Lung (tissue), 12 donors: ENCODE results near the gene ZNF414. TPM values are rescaled to one million over a fixed set of nuclear protein-coding genes. Genes with fewer than 3 reads are reported as not detected.

Source experiments
- ATAC-seq: fragments of 200-7000 bp; cut with Tn5 transposase; one replicate; pipeline ENCODE4 v1.9.1; 2020; ENCODE audit warnings: moderate number of reproducible peaks; ENCODE audit not compliant: insufficient read depth, low FRiP score
- DNase-seq, 3 donors: peaks; one replicate each; pipeline ENCODE4 v3.0.0-alpha.2; 2013 to 2017
- H3K27ac ChIP-seq, 2 donors: one replicate each; pipeline ENCODE4 v1.5.1; 2013; ENCODE audit warnings: mild to moderate bottlenecking in 2 of 2, moderate library complexity in 2 of 2, control low read depth in 1 of 2, inconsistent platforms in 1 of 2, low read depth in 1 of 2, low read length in 1 of 2
- H3K27me3 ChIP-seq, 3 donors: one replicate each; pipeline ENCODE4 v1.5.1; 2013; ENCODE audit warnings: low read length in 2 of 3; ENCODE audit not compliant: control insufficient read depth in 3 of 3, insufficient read depth in 3 of 3
- H3K36me3 ChIP-seq, 4 donors: one replicate each; pipeline ENCODE4 v1.5.1; 2013; ENCODE audit warnings: low read length in 4 of 4, mild to moderate bottlenecking in 1 of 4, moderate library complexity in 1 of 4; ENCODE audit not compliant: control insufficient read depth in 4 of 4, insufficient read depth in 4 of 4
- H3K4me1 ChIP-seq, 5 donors: one replicate each; pipeline ENCODE4 v1.5.1; 2013; ENCODE audit warnings: low read length in 5 of 5, mild to moderate bottlenecking in 2 of 5, moderate library complexity in 1 of 5; ENCODE audit not compliant: control insufficient read depth in 5 of 5, insufficient read depth in 5 of 5
- H3K4me3 ChIP-seq: one replicate; pipeline ENCODE4 v1.5.1; 2013; ENCODE audit warnings: mild to moderate bottlenecking, control low read depth, moderate library complexity
- H3K9ac ChIP-seq, 2 donors: one replicate each; pipeline ENCODE4 v1.5.1; 2013; ENCODE audit warnings: low read length in 2 of 2, control low read depth in 1 of 2; ENCODE audit not compliant: insufficient read depth in 1 of 2
- H3K9me3 ChIP-seq, 4 donors: one replicate each; pipeline ENCODE4 v1.5.1; 2013; ENCODE audit warnings: low read length in 3 of 4, mild to moderate bottlenecking in 1 of 4, moderate library complexity in 1 of 4; ENCODE audit not compliant: control insufficient read depth in 4 of 4, insufficient read depth in 3 of 4
- WGBS, 2 donors: extraction: QIAGEN DNeasy Blood & Tissue Kit; methylation state at CpG; one replicate each; pipeline ENCODE4 v1.1.7; 2013; 5-methylcytosine and 5-hydroxymethylcytosine counted together
- polyA plus RNA-seq, 2 donors: library from polyadenylated mRNA; stranded (reverse); fragments of 200-250 nt; gene quantifications; one replicate each; pipeline ENCODE4 v1.2.1, GENCODE V29; 2013
- total RNA-seq, 2 donors: library from RNA; depleted of rRNA in 1 of 2; stranded (reverse); fragments of >200 nt in 1 of 2; gene quantifications; one replicate each; pipeline ENCODE4 v1.2.1, GENCODE V29; 2014 to 2021
- TF ChIP-seq, protein P1 (sequence below): IDR thresholded peaks from 2 replicates; pipeline ENCODE4 v1.5.1; 2012; ENCODE audit warnings: mild to moderate bottlenecking; ENCODE audit errors: control extremely low read depth, extremely low read depth
- donor health status: control.
- donor health status: control.
- donor health status: Bipolar disorder and iron deficiency.
- donor health status: healthy.
- donor health status: DM: yes; HTN: yes; CAD: no.

The ZNF414 gene
- total and polyA plus RNA-seq, 4 donors: 17.7 to 35.7 (median 29.5) TPM

DNA sequence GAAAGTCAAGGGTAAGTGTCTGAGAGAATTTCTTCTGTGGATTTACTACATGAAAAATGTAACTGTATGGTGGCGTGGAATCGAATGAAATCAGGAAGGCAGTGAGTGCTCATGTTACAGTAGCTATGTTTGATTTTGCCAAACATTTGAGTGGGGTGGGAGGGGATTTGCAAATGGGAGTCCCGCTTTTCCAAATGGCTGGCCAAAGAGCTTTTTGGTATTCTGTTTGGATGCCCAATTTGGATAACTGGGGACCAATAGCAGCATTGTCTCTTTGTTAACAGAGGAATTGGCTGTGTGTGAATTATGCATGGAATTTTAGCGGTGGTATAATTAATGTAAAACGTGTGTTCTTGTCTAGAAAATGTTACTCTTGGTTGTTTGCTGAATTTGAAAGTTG lies 51.4 kb downstream of the ZNF414 start:
- H3K9ac ChIP-seq: no peak overlapping the region
- no peaks in the 10 kb centered on the region for H3K27me3 ChIP-seq
- WGBS, 2 donors: 73 to 83% methylated on average over 5 of the region's 5 CpGs
- DNase-seq (no peak), ATAC-seq (no peak)
- no peak overlapping the region for H3K4me3 ChIP-seq
- TF ChIP-seq, protein P1, sequence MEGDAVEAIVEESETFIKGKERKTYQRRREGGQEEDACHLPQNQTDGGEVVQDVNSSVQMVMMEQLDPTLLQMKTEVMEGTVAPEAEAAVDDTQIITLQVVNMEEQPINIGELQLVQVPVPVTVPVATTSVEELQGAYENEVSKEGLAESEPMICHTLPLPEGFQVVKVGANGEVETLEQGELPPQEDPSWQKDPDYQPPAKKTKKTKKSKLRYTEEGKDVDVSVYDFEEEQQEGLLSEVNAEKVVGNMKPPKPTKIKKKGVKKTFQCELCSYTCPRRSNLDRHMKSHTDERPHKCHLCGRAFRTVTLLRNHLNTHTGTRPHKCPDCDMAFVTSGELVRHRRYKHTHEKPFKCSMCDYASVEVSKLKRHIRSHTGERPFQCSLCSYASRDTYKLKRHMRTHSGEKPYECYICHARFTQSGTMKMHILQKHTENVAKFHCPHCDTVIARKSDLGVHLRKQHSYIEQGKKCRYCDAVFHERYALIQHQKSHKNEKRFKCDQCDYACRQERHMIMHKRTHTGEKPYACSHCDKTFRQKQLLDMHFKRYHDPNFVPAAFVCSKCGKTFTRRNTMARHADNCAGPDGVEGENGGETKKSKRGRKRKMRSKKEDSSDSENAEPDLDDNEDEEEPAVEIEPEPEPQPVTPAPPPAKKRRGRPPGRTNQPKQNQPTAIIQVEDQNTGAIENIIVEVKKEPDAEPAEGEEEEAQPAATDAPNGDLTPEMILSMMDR: no peak
- H3K4me1 ChIP-seq: peaks cover 7 to 50% (median 35%) of the 10 kb centered on the region in 5 donors
- no peak overlapping the region for H3K27ac ChIP-seq
- H3K36me3 ChIP-seq: peaks cover 14 to 40% (median 39%) of the 10 kb centered on the region in 4 donors
- H3K9me3 ChIP-seq: no peaks in the 10 kb centered on the region

DNA sequence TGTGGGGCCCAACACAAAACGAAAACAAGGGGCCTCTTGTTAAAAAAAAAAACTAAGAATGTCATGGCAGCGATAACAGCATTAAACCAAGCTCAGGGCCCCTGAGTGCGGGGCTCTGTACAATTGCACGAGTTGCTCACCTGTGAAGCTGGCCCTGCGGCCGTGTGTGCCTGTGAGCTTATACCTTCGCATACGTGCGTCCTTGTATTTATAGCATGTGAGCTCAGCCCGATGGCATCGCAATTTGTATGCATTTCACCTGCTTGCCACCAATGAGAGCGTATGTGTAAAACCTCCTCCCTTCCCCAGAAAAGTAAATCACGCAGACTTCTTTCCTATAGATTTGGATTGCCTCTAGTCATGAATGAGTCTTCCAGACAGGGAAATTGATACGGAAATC lies 52.1 kb downstream of the ZNF414 start:
- Histone ChIP-seq H3K27ac (peak overlapping the region in 1 of 2 donors; percentile 39), H3K9ac (no peak overlapping the region), H3K36me3 (peaks cover 16 to 34% (median 32%) of the 10 kb centered on the region in 4 donors), H3K9me3 (no peaks in the 10 kb centered on the region), H3K4me3 (no peak overlapping the region), H3K27me3 (no peaks in the 10 kb centered on the region), H3K4me1 (peaks cover 7 to 53% (median 41%) of the 10 kb centered on the region in 5 donors)
- 86 to 87% methylated on average over 14 of the region's 14 CpGs for WGBS, 2 donors
- no peak for ATAC-seq
- TF ChIP-seq, protein P1: no peak
- DNase-seq: peak; percentile 42 to 63 (median 62)

DNA sequence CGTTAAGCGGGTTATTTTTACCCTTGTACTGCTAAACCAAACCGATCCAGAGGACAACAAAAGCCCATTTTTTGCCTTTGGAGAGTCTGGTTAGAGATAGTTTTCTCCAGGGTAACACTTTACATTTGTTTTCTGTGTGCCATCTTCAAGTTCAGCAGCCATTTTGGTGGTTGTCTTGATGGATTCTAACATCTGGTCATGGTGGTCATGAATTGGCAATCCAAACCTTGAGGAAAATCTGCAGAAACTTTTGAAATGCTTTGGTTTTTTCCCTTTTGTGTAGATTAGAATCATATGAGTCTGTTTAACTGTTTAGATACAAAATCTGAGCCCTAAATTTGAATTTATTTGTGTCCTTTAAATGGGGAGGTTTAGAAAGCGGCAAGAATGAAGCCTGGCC lies 52.6 kb downstream of the ZNF414 start:
- H3K9me3 ChIP-seq: no peaks in the 10 kb centered on the region
- H3K27ac ChIP-seq: no peak overlapping the region
- DNase-seq (no peak), ATAC-seq (no peak)
- peaks cover 7 to 53% (median 41%) of the 10 kb centered on the region in 5 donors for H3K4me1 ChIP-seq
- no peaks in the 10 kb centered on the region for H3K27me3 ChIP-seq
- no peak overlapping the region for H3K9ac ChIP-seq
- WGBS, 2 donors: 87 to 95% methylated on average over 4 of the region's 4 CpGs
- H3K4me3 ChIP-seq: no peak overlapping the region
- TF ChIP-seq, protein P1: no peak
- H3K36me3 ChIP-seq: peaks cover 16 to 34% (median 29%) of the 10 kb centered on the region in 4 donors
